ENCODE data around the gene PAM. TPM values are rescaled to one million over a fixed set of nuclear protein-coding genes. Genes with fewer than 3 reads are reported as not detected.

The PAM gene
- total and polyA plus RNA-seq, 2 donors (not counting 3 experiments of a cell fraction or from before 2014, with no cell fraction given): 118 to 176 TPM

GRCh38 chr5:102996011-102996575 lies 241.0 kb downstream of the PAM start:
- no peak overlapping the region for H3K27ac ChIP-seq (ENCODE audit: insufficient read depth, low read depth, low read length)
- H3K9me3 ChIP-seq (replicated peaks; ENCODE audit: control insufficient read depth, insufficient read depth, low read length): no peaks in the 10 kb centered on the region
- H3K9ac ChIP-seq (replicated peaks; ENCODE audit: extremely low read depth, insufficient read depth, low read length): no peak overlapping the region
- DNase-seq (ENCODE audit: low read depth, low spot score) (no peak), FAIRE-seq (no peak)
- no peaks in the 10 kb centered on the region for H3K9me1 ChIP-seq (replicated peaks; ENCODE audit: control insufficient read depth, extremely low read depth, insufficient read depth, low read length)
- TF ChIP-seq, protein P1, sequence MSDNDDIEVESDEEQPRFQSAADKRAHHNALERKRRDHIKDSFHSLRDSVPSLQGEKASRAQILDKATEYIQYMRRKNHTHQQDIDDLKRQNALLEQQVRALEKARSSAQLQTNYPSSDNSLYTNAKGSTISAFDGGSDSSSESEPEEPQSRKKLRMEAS (IDR thresholded peaks at IDR 0.05; ENCODE audit: insufficient read depth, insufficient read length): no peak
- TF ChIP-seq CTCF (IDR thresholded peaks at IDR 0.05; ENCODE audit: extremely low read depth in 1 of 2, insufficient read depth in 1 of 2, low read depth in 1 of 2, low read length in 2 of 2): no peak
- TF ChIP-seq GATA2 (IDR thresholded peaks at IDR 0.05; ENCODE audit: insufficient read depth, insufficient read length, low read depth, low read length): no peak
- TF ChIP-seq FOS (IDR thresholded peaks at IDR 0.05; ENCODE audit: borderline replicate concordance, insufficient read depth, low read length): no peak
- no peak for TF ChIP-seq MYC (IDR thresholded peaks at IDR 0.05; ENCODE audit: low read depth, low read length)
- no peak for TF ChIP-seq POLR2A (IDR thresholded peaks at IDR 0.05; ENCODE audit: low read depth, low read length)
- TF ChIP-seq JUN (IDR thresholded peaks at IDR 0.05; ENCODE audit: borderline replicate concordance, insufficient read depth, insufficient read length, low read depth): no peak
- no peak for TF ChIP-seq POLR2AphosphoS5 (IDR thresholded peaks at IDR 0.05; ENCODE audit: insufficient read depth, low read depth, low read length)
- TF ChIP-seq EZH2 (IDR thresholded peaks at IDR 0.05; ENCODE audit: borderline replicate concordance, low read depth, low read length, severe bottlenecking): no peak
- no TSS peak for BruUV-seq (replicated peaks)
- no peak overlapping the region for H3K4me2 ChIP-seq (ENCODE audit: insufficient read depth, low read length)
- no peaks in the 10 kb centered on the region for H3K27me3 ChIP-seq (ENCODE audit: control insufficient read depth in 2 of 2, insufficient read depth in 2 of 2, low read length in 2 of 2)
- intact Hi-C loops (cut with micrococcal nuclease): no loop called here
- H4K20me1 ChIP-seq (replicated peaks; ENCODE audit: control insufficient read depth, extremely low read depth, insufficient read depth, low read length): no peaks in the 10 kb centered on the region
- no peak overlapping the region for H2AFZ ChIP-seq (ENCODE audit: low read depth, low read length)
- POLR2A ChIA-PET: no interaction called here
- dilution Hi-C loops (cut with MboI; ENCODE audit: extremely low pct_ligation_motif_present, low sequenced_read_pairs): no loop called here
- no peaks in the 10 kb centered on the region for H3K79me2 ChIP-seq (ENCODE audit: control insufficient read depth, insufficient read depth, low read length)
- CTCF ChIA-PET: interaction anchor here (1.2 kb wide), 1 partner anchor 315 kb away, joined by 4 read pairs; no protein-coding TSS in a partner anchor
- H3K4me1 ChIP-seq (ENCODE audit: control insufficient read depth, extremely low read depth, insufficient read depth, low read length): no peaks in the 10 kb centered on the region
- H3K36me3 ChIP-seq (ENCODE audit: control insufficient read depth in 2 of 2, extremely low read depth in 1 of 2, insufficient read depth in 2 of 2, low read length in 2 of 2): no peaks in the 10 kb centered on the region
- no peak overlapping the region for H3K4me3 ChIP-seq (replicated peaks in 1 of 3; ENCODE audit: insufficient read depth in 1 of 3, low read depth in 1 of 3, low read length in 3 of 3)
